WTC11 (cell line): ENCODE results near the gene G2E3. TPM values are rescaled to one million over a fixed set of nuclear protein-coding genes. Genes with fewer than 3 reads are reported as not detected.

Experiments
- ATAC-seq: fragments of 200-7000 bp; cut with Tn5 transposase; 2 replicates; pipeline ENCODE4 v1.10.0; 2021; ENCODE audit warnings: mild to moderate bottlenecking, moderate library complexity
- CTCF ChIA-PET: fragments of 300-600 bp; sonication (Branson Sonifier 250); formaldehyde crosslinking; loops from one replicate; lab custom pipeline; 2021; ENCODE audit warnings: antibody characterized with exemption; lab: Charles Lee
- POLR2A ChIA-PET: fragments of 350-600 bp; sonication (Branson Sonifier 250); formaldehyde crosslinking; loops from one replicate; lab custom pipeline; 2021; ENCODE audit warnings: antibody characterized with exemption; lab: Charles Lee
- DNase-seq: peaks from one replicate; pipeline ENCODE4 v3.0.0; 2021; ENCODE audit warnings: low spot score
- H3K27ac Mint-ChIP-seq: 2 replicates; pipeline ENCODE4 v1.8.0; 2021; ENCODE audit warnings: mixed read lengths
- H3K27me3 Mint-ChIP-seq: 2 replicates; pipeline ENCODE4 v1.8.0; 2021; ENCODE audit warnings: low read depth, mild to moderate bottlenecking, moderate library complexity, mixed read lengths
- H3K36me3 Mint-ChIP-seq: 2 replicates; pipeline ENCODE4 v1.8.0; 2021; ENCODE audit warnings: mixed read lengths
- H3K4me1 Mint-ChIP-seq: 2 replicates; pipeline ENCODE4 v1.8.0; 2022; ENCODE audit warnings: mixed read lengths
- H3K4me3 Mint-ChIP-seq: 2 replicates; pipeline ENCODE4 v1.8.0; 2021; ENCODE audit warnings: mild to moderate bottlenecking, moderate library complexity, mixed read lengths
- H3K9me3 Mint-ChIP-seq: 2 replicates; pipeline ENCODE4 v1.8.0; 2021; ENCODE audit warnings: mixed read lengths
- ARID4B ChIP-seq: sonication (generic); formaldehyde crosslinking; IDR thresholded peaks from 2 replicates; pipeline ENCODE4 v1.8.0; 2023; ENCODE audit warnings: missing genetic modification reagents, mild to moderate bottlenecking, borderline replicate concordance
- ATF2 ChIP-seq: sonication (generic); formaldehyde crosslinking; IDR thresholded peaks from 2 replicates; pipeline ENCODE4 v1.8.1; 2022; ENCODE audit warnings: low read depth, missing genetic modification reagents, borderline replicate concordance
- ATF6 ChIP-seq: sonication (generic); formaldehyde crosslinking; IDR thresholded peaks from 2 replicates; pipeline ENCODE4 v1.8.1; 2023; ENCODE audit warnings: mild to moderate bottlenecking, missing genetic modification reagents
- CDX4 ChIP-seq: fragments of 250-450 bp; sonication (Bioruptor Pico); IDR thresholded peaks from 2 replicates; pipeline ENCODE4 v1.9.0; 2021; ENCODE audit warnings: moderate library complexity, mild to moderate bottlenecking, inconsistent platforms, borderline replicate concordance
- EMX1 ChIP-seq: fragments of 250-450 bp; sonication (Bioruptor Pico); IDR thresholded peaks from 2 replicates; pipeline ENCODE4 v1.8.0; 2021; ENCODE audit warnings: mild to moderate bottlenecking
- FOXJ3 ChIP-seq: sonication (generic); formaldehyde crosslinking; IDR thresholded peaks from 2 replicates; pipeline ENCODE4 v1.9.0; 2021; ENCODE audit warnings: missing genetic modification reagents, mild to moderate bottlenecking, borderline replicate concordance
- GABPB1 ChIP-seq: sonication (generic); formaldehyde crosslinking; IDR thresholded peaks from 2 replicates; pipeline ENCODE4 v1.8.1; 2023; ENCODE audit warnings: mild to moderate bottlenecking, missing genetic modification reagents
- HMGA2 ChIP-seq: fragments of 250-450 bp; sonication (Bioruptor Pico); IDR thresholded peaks from 2 replicates; pipeline ENCODE4 v1.4.0; 2021; ENCODE audit warnings: mild to moderate bottlenecking, moderate library complexity
- IRF1 ChIP-seq: sonication (generic); formaldehyde crosslinking; IDR thresholded peaks from 2 replicates; pipeline ENCODE4 v1.8.0; 2023; ENCODE audit warnings: missing genetic modification reagents
- JAZF1 ChIP-seq: fragments of 250-450 bp; sonication (Bioruptor Pico); IDR thresholded peaks from 2 replicates; pipeline ENCODE4 v1.9.0; 2021; ENCODE audit warnings: moderate library complexity, mild to moderate bottlenecking, inconsistent platforms
- JUN ChIP-seq: sonication (generic); formaldehyde crosslinking; IDR thresholded peaks from 2 replicates; pipeline ENCODE4 v1.8.0; 2023; ENCODE audit warnings: mild to moderate bottlenecking, missing genetic modification reagents
- KAT7 ChIP-seq: sonication (generic); formaldehyde crosslinking; IDR thresholded peaks from 2 replicates; pipeline ENCODE4 v1.8.1; 2023; ENCODE audit warnings: missing genetic modification reagents, mild to moderate bottlenecking, borderline replicate concordance
- PRRX2 ChIP-seq: fragments of 250-450 bp; sonication (Bioruptor Pico); IDR thresholded peaks from 2 replicates; pipeline ENCODE4 v1.8.0; 2021; ENCODE audit warnings: mild to moderate bottlenecking
- USF1 ChIP-seq: sonication (generic); formaldehyde crosslinking; IDR thresholded peaks from 2 replicates; pipeline ENCODE4 v1.8.0; 2022; ENCODE audit warnings: mild to moderate bottlenecking, missing genetic modification reagents
- ZNF138 ChIP-seq: sonication (generic); formaldehyde crosslinking; conservative IDR thresholded peaks from 2 replicates; pipeline ENCODE4 v1.8.1; 2022; ENCODE audit warnings: mild to moderate bottlenecking, moderate library complexity, missing genetic modification reagents
- ZNF263 ChIP-seq: sonication (generic); formaldehyde crosslinking; IDR thresholded peaks from 2 replicates; pipeline ENCODE4 v1.8.1; 2022; ENCODE audit warnings: low read depth, mild to moderate bottlenecking, moderate library complexity, missing genetic modification reagents
- ZNF281 ChIP-seq: sonication (generic); formaldehyde crosslinking; IDR thresholded peaks from 2 replicates; pipeline ENCODE4 v1.8.0; 2023; ENCODE audit warnings: mild to moderate bottlenecking, missing genetic modification reagents
- ZNF416 ChIP-seq: fragments of 250-450 bp; sonication (Bioruptor Pico); IDR thresholded peaks from 2 replicates; pipeline ENCODE4 v1.9.0; 2021; ENCODE audit warnings: mild to moderate bottlenecking, inconsistent platforms
- total RNA-seq: library from RNA; stranded (reverse); gene quantifications from 3 replicates; pipeline ENCODE4 v1.2.3, GENCODE V29; 2021

The G2E3 gene
- total RNA-seq, 1 experiment from 2014 or later = 66.2 TPM

- peak overlapping the region; percentile 99 for H3K4me3 Mint-ChIP-seq
- H3K27ac Mint-ChIP-seq = peak overlapping the region; percentile 49; the same call in 1 of the 2 replicates
- no peak for DNase-seq
- no peak for TF ChIP-seq JUN (CRISPR knock-in tag)
- TF ChIP-seq JAZF1 (CRISPR knock-in tag) = no peak
- TF ChIP-seq ATF6 (CRISPR knock-in tag) = no peak
- ChIA-PET CTCF (no interaction called here), POLR2A (no interaction called here)
- H3K9me3 Mint-ChIP-seq = 0 out of 2 replicates have a peak, but pooled peaks cover 2% of the 10 kb centered on the region
- ATAC-seq = no peak
- H3K4me1 Mint-ChIP-seq = peaks cover 33% of the 10 kb centered on the region
- peaks cover 24% of the 10 kb centered on the region for H3K36me3 Mint-ChIP-seq
- peaks cover 3% of the 10 kb centered on the region; the same call in 1 of the 2 replicates for H3K27me3 Mint-ChIP-seq
Measured at GRCh38 chr14:30559638-30560091, 707 bp downstream of the G2E3 start.

GRCh38 chr14:30560581-30560980 is 1.6 kb downstream of the G2E3 start:
- Mint-ChIP-seq H3K27ac (peak overlapping the region; percentile 12), H3K27me3 (peaks cover 3% of the 10 kb centered on the region; the same call in 1 of the 2 replicates), H3K4me1 (peaks cover 39% of the 10 kb centered on the region), H3K36me3 (peaks cover 26% of the 10 kb centered on the region), H3K4me3 (peak overlapping the region; percentile 99), H3K9me3 (0 out of 2 replicates have a peak, but pooled peaks cover 3% of the 10 kb centered on the region)
- TF ChIP-seq IRF1 (CRISPR knock-in tag) (no peak), EMX1 (CRISPR knock-in tag) (no peak), ATF2 (CRISPR knock-in tag) (no peak), PRRX2 (CRISPR knock-in tag) (no peak), KAT7 (CRISPR knock-in tag) (no peak), USF1 (CRISPR knock-in tag) (no peak), ZNF138 (no peak), GABPB1 (no peak), ARID4B (no peak), ZNF263 (no peak), ZNF416 (no peak), CDX4 (CRISPR knock-in tag) (no peak), ZNF281 (no peak), HMGA2 (no peak), FOXJ3 (CRISPR knock-in tag) (no peak)
- DNase-seq (no peak), ATAC-seq (no peak)
- ChIA-PET POLR2A (no interaction called here), CTCF (no interaction called here)
